ENCODE results near the gene EEF1AKMT3.

EEF1AKMT3 gene

GRCh38 chr12:57726151-57726883 lies 46.1 kb upstream of the EEF1AKMT3 start:
- peak; percentile 95 for DNase-seq (ENCODE audit: insufficient read length, low spot score)
- no peak for FAIRE-seq
- TF ChIP-seq, protein P1, sequence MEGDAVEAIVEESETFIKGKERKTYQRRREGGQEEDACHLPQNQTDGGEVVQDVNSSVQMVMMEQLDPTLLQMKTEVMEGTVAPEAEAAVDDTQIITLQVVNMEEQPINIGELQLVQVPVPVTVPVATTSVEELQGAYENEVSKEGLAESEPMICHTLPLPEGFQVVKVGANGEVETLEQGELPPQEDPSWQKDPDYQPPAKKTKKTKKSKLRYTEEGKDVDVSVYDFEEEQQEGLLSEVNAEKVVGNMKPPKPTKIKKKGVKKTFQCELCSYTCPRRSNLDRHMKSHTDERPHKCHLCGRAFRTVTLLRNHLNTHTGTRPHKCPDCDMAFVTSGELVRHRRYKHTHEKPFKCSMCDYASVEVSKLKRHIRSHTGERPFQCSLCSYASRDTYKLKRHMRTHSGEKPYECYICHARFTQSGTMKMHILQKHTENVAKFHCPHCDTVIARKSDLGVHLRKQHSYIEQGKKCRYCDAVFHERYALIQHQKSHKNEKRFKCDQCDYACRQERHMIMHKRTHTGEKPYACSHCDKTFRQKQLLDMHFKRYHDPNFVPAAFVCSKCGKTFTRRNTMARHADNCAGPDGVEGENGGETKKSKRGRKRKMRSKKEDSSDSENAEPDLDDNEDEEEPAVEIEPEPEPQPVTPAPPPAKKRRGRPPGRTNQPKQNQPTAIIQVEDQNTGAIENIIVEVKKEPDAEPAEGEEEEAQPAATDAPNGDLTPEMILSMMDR (IDR thresholded peaks at IDR 0.05; ENCODE audit: insufficient read depth, missing control alignments): peak; percentile 75

DNA sequence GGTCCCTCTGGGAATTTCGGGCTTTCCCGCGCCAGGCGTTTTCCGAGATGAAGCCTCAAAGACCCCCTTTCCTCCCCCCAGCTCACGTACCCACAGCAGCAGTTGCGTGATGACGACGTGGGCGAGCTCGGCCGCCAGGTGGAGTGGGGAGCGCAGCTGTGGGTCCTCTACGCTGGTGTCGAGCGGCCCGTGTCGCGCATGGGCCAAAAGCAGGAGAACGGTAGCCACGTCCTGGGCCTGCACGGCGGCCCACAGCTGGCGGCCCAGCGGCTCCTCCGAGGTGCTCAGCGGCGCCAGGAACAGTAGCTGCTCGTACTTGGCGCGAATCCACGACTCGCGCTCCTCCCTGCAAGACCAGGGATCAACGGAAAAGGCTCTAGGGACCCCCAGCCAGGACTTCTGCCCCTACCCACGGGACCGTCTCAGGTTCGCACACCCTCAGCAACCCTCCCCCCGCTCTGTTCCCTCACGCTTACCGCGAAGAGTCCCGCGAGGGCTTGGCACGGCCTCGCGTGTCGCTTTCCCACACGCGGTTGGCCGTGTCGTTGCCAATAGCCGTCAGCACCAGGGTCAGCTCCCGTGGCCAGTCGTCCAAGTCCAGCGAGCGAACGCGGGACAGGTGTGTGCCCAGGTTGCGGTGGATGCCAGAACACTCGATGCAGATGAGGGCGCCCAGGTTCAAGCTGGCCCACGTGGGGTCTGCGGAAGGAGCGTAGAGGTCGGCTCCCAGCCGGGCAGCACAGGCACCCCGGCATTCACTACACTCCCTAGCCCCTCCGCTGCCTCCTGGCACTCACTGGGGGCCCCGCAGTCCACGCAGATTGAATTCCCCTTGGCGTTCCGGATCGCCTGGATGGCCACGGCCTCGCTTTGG lies 45.3 kb upstream of the EEF1AKMT3 start:
- FAIRE-seq (no peak), DNase-seq (ENCODE audit: insufficient read length, low spot score) (no peak)

DNA sequence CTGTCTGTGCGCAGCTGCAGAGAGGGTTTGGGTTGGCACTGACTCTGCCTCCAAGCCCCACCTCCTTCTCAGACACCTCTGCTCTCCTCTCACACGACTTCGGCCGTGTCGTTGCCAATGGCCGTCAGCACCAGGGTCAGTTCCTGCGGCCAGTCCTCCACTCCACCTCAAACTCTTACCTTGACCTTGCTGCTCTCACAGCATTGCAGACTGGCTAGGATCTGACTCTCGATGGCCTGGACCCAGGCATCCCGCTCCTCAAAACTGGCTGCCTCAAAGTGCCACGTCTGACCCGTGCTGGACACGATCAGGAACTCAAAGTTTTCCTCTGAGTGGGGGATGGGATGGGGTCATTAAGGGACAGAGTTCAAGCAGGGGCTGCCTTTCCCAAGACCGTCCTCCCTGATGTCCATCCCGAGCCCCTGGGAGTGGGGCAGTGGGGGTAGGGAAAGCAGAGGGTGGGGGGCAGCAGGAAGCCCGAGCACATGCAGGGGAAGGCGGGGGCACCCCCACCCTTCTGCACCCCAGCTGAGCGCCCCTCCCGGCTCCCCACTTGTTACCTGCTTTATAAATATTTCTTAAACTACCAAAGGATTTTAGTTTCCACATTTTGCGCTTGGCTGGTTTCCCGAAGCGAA lies 44.5 kb upstream of the EEF1AKMT3 start:
- DNase-seq (ENCODE audit: insufficient read length, low spot score) (no peak), FAIRE-seq (no peak)
- TF ChIP-seq, protein P1 (IDR thresholded peaks at IDR 0.05; ENCODE audit: insufficient read depth, missing control alignments): no peak

More for the DNA sequence above, 45.3 kb upstream of the EEF1AKMT3 start:
- TF ChIP-seq, protein P1 (IDR thresholded peaks at IDR 0.05; ENCODE audit: insufficient read depth, missing control alignments): peak; percentile 23

- TF ChIP-seq, protein P1 (IDR thresholded peaks at IDR 0.05; ENCODE audit: insufficient read depth, missing control alignments): no peak
- DNase-seq (ENCODE audit: insufficient read length, low spot score) (no peak), FAIRE-seq (no peak)
Observed at GRCh38 chr12:57729321-57729844, 43.0 kb upstream of the EEF1AKMT3 start.

GRCh38 chr12:57730336-57731067 lies 41.9 kb upstream of the EEF1AKMT3 start:
- no peak for DNase-seq (ENCODE audit: insufficient read length, low spot score)
- FAIRE-seq: no peak
- TF ChIP-seq, protein P1 (IDR thresholded peaks at IDR 0.05; ENCODE audit: insufficient read depth, missing control alignments): no peak

DNA sequence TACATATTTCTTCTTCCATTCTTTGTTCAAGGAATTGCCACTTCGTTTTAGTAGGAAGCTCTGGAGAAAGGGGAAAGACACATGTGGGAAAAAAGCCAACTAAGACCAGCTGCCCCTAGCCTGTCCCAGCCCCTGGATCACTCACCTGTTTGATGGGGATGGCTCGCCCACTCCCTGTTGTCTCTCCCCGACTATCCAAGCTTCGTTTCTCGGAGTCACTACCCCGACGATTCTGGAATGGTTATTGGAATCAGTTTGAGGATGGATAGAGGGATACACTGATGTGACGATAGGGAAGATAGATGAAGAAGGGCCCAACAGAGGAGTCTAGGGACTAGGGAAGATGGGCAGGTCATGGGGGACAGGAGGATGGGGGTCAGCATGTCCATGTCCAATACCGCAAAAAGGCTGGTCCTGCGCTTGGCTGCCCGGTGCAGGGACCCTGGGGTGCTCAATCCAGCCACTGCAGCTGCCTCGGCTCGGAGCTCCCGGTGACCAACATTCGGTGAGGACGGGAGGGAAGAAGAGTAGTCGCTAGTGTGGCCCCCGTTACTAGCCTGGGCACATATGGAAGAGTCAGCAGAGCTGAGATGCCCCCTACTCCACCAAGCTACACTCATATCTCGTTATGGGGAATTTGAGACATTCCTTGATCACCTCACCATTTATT lies 40.9 kb upstream of the EEF1AKMT3 start:
- DNase-seq (ENCODE audit: insufficient read length, low spot score): no peak
- FAIRE-seq: no peak
- TF ChIP-seq, protein P1 (IDR thresholded peaks at IDR 0.05; ENCODE audit: insufficient read depth, missing control alignments): no peak

Data from D721Med (cell line).